Fibroblast of the aortic adventitia (primary cell): ENCODE measurements around the gene AGBL4. TPM values are rescaled to one million over a fixed set of nuclear protein-coding genes. Genes with fewer than 3 reads are reported as not detected.
"Not testable (repeated sequence)": the region's sequence is repeated elsewhere in the genome, so short reads cannot be mapped to it uniquely, and the experiment has no call there.

ENCODE experiments used
- DNase-seq: peaks from one replicate; pipeline ENCODE4 v3.0.0-alpha.2; 2010; ENCODE audit warnings: low read depth
- H3K4me3 ChIP-seq: 2 replicates; pipeline ENCODE4 v1.5.1; 2011; ENCODE audit warnings: low read depth, mild to moderate bottlenecking, control low read depth, low read length, moderate library complexity
- CTCF ChIP-seq: IDR thresholded peaks from 2 replicates; pipeline ENCODE4 v1.5.1; 2011; ENCODE audit warnings: mild to moderate bottlenecking, low read length, control low read depth, inconsistent platforms; ENCODE audit not compliant: insufficient read depth
- total RNA-seq: library from RNA; depleted of rRNA; stranded (reverse); fragments of >200 nt; gene quantifications from 2 replicates; pipeline ENCODE4 v1.2.3, GENCODE V29; 2012; ENCODE audit warnings: low replicate concordance

AGBL4 gene
- total RNA-seq, 1 donor, result not detected

DNA sequence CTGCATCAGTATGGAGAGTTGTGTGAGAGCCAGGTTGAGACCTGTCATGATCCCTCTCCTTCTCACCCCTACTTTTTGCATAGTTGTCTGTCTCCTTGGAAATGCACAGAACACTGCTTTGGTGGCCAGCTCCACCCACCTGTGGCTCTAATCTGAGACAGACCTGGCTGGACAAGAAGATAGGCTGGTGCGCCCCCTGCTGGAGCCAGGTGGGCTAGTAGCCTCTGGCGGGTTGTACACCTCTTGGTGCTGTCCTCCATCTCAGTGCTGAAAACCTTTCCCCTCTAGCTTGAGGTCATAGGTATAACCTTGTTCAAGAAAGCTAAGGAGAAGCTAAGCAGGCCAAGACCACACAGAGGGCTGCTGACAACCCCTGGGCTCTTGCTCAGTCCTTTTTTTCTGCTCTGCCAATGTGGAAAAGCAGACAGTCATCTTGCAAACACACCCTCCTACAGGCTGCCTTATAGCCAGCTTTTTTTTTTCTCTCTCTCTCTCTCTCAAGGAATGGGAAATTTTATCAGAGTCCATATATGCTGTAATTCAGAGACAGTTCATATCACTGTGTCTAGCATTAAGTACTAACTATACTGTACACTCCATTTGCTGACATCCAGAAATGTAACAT, 1492.9 kb downstream of the AGBL4 start:
- peak; percentile 57 for TF ChIP-seq CTCF
- H3K4me3 ChIP-seq, result no peak overlapping the region
- DNase-seq, result peak; percentile 23

GRCh38 chr1:48527051-48527450, 1496.7 kb downstream of the AGBL4 start:
- DNase-seq, result no peak
- H3K4me3 ChIP-seq, result no peak overlapping the region
- TF ChIP-seq CTCF, result no peak

- no peak overlapping the region for H3K4me3 ChIP-seq
- DNase-seq, result peak; percentile 58
Observed at GRCh38 chr1:48526008-48526710, 1497.6 kb downstream of the AGBL4 start.

GRCh38 chr1:48524892-48525467, 1498.8 kb downstream of the AGBL4 start:
- DNase-seq, result no peak
- no peak overlapping the region for H3K4me3 ChIP-seq
- no peak for TF ChIP-seq CTCF

More at GRCh38 chr1:48526008-48526710, 1497.6 kb downstream of the AGBL4 start:
- no peak for TF ChIP-seq CTCF

DNA sequence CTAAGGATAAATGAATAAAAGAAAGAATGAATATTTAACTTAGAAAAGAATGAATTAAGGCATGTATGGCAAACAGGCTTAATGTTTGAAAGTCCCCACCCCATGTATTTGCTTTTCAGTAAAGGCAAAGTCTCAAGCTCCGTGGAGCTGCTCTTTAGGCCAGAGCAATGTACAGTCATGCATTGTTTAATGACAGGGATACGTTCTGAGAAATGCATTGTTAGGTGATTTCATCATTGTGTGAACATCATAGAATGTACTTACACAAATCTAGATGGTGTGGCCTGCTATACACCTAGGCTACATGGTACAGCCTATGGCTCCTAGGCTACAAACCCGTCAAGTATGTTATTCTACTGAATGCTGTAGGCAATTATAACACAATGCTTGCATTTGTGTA, 1500.2 kb downstream of the AGBL4 start:
- TF ChIP-seq CTCF, result no peak
- DNase-seq, result no peak
- no peak overlapping the region for H3K4me3 ChIP-seq

- not testable (repeated sequence) for H3K4me3 ChIP-seq
Observed at GRCh38 chr1:48519896-48520295, 1503.9 kb downstream of the AGBL4 start.

DNA sequence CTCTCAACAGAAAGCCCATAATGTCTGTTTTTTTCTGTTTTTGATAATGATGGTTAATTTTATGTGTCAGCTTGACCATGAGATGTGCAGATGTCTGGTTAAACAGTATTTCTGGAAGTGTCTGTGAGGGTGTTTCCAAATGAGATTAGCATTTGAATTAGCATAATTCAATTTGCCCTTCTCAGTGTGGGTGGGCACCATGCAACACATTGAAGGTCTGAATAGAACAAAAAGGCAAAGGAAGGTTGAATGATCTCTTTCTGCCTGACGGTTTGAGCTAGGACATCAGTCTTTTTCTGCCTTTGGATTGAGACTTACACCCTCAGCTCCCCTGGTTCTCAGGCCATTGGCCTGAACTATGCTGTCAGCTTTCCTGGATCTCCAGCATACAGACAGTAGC, 1516.9 kb downstream of the AGBL4 start:
- no peak overlapping the region for H3K4me3 ChIP-seq
- DNase-seq, result no peak
- TF ChIP-seq CTCF, result no peak

More at GRCh38 chr1:48519896-48520295, 1503.9 kb downstream of the AGBL4 start:
- not testable (repeated sequence) for DNase-seq
